Stimulated activated CD4-positive, alpha-beta T cell treated with anti-CD3 and anti-CD28 coated beads, Interleukin-12 subunit alpha, Interleukin-12 subunit beta, amount 100 ng/mL, for 4 hours (primary cell): ENCODE measurements around the gene ROBO2.

Experiments
- DNase-seq: peaks from one replicate; pipeline ENCODE4 v3.0.0-alpha.2; 2020

Gene ROBO2

GRCh38 chr3:77191640-77192039, 151.7 kb downstream of the ROBO2 start:
- no peak for DNase-seq

GRCh38 chr3:77195766-77196545, 156.1 kb downstream of the ROBO2 start:
- no peak for DNase-seq

DNA sequence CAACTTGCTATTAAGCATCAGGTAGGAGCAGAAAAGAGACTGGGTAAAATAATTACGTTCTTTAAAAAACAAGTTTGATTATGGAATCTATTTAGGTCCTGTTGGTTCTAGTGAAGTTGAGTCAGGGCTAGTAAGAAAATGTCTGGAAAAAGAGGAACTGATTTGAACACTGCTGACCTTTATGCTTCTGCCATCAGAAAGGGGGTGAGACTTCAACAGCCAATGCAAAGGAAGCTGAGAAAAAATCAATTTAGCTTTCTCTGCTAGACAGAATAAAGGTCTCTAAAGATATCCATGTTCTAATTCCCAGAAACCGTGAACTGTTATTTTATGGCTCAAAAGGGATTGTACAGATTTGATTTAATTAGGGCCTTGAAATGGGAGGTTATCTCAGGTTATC, 157.5 kb downstream of the ROBO2 start:
- DNase-seq: no peak

DNA sequence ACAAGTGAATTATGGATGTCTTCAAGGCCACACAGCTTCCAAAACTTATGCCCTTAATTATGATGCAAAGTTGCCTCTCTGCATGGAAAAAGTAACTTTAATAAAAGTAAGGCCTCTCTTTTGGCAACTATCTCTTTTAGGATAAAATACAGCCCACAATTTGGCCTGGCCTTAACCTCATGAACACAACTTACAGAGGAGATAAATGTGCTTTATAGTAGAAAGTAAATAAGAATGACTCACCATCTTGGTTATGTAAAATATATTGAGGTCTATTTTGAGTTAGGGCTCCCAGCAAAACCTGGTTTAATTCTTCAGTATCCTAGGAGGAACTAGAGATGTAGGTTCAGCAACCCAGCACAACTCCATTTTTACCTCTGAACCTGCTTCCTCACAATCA, 164.0 kb downstream of the ROBO2 start:
- DNase-seq: no peak

GRCh38 chr3:77204788-77205187, 164.9 kb downstream of the ROBO2 start:
- DNase-seq: no peak

- no peak for DNase-seq
Measured at GRCh38 chr3:77207753-77208152, 167.9 kb downstream of the ROBO2 start.

DNA sequence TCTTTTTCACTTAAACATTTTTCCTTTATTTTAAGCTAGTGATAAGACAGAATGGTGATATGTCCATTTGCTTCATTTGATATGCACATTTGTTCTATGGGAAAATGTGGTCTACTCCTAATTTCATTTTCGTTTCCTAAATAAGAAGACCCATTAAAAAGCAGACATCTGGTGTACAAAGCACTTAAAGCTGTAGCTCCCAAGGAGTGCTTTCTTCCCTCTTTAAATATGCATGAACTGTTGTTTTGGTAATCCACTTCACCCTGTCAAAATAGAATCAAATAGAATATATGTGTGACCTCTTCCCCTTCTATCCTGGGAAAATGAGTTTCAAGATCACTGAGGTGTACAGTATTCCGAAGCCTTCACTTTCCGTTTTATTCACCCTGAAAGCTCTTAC, 182.8 kb downstream of the ROBO2 start:
- no peak for DNase-seq

DNA sequence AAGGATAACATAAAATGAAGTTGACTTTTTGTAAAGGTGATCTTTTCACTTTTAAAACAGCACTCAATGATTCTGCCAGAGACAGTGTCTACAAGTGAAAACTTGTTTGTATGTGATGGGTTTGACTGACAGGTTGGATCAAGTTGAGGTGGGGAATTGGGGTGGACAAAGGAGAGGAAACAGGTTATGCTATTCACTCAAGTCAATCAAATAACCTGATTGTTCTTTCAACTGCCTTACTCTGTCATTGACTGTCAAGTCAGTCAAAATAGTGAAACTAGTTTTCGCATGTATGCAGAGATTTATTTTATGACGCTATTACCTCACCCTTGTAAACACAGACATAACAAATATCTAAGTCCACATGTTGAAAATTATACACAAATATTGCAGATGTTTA, 187.7 kb downstream of the ROBO2 start:
- no peak for DNase-seq

- no peak for DNase-seq
Measured at GRCh38 chr3:77232557-77232956, 192.7 kb downstream of the ROBO2 start.

DNA sequence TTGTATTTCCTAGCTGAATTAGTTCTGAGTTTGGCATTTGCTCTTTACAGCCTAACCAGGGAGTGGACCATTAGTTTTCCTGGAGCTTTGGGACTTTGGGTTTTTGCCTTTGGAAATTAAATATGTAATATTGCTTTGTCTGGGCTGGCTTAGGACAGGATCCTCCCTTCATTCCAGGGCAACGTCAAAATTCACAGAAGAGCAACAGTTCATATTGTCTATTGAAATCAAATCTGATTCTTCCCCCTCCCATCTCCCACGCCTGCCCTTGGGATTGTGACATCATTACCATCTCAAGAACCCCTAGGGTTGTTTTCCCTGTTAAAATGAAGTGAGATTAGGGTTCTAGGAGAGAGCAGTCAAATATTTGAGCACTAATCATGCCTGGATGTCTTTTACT, 194.1 kb downstream of the ROBO2 start:
- no peak for DNase-seq

DNA sequence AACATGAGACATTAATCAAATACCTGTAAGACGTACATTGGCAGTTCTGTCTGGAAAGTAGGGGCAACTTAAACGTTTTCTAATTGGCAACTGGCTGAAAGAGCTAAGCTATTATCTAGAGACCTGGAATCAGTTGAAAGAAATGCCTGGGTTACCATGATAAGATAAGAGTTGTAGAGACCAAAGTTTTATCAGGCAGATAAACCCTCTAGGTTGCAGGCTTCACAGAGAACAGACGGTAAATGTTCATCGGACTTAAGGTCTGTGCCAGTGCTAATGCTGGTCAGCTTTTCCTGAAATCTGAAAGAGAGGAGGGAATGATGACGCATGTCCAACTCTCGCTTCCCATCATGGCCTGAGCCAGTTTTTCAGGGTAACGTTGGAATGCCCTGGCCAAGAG, 196.2 kb downstream of the ROBO2 start:
- DNase-seq: no peak

- no peak for DNase-seq
Measured at GRCh38 chr3:77240072-77240650, 200.3 kb downstream of the ROBO2 start.

DNA sequence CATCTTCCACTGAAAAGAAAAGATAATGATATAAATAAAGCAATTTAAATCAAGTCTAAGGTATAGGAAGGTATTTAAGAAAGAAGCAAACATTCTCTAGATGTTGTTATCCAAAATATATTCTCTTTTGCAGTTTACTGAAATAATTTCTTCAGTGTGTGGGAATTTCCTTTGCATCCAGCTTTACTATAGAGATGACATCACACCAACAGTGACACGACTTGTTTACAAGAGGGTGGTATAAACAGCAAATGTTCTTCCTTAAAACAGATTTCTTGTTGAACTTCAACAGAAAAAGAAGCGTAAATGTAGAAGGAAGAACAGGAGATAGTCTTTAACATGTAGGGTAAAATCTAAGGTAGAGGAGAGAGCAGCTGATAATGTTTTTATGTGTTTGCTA, 202.5 kb downstream of the ROBO2 start:
- DNase-seq: no peak

DNA sequence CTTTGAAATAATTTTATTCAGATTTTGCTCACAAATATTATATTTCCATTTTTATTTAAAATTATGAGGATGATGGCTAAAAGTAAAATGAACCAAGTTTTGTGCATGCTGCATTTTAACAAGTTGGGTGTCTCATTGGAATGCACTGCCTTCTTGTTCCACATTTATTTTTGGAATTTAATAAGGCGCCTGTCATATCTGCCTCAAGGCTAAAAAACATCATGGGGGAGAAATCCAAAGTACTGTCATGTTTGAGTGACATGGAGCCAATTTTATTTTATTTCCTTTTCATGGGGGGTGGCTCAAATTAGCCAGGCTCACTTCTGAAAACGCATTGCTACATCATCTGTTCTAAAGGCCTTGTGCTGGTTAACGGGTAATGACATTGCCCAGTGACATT, 205.1 kb downstream of the ROBO2 start:
- no peak for DNase-seq

- DNase-seq: no peak
Measured at GRCh38 chr3:77247061-77247460, 207.2 kb downstream of the ROBO2 start.

DNA sequence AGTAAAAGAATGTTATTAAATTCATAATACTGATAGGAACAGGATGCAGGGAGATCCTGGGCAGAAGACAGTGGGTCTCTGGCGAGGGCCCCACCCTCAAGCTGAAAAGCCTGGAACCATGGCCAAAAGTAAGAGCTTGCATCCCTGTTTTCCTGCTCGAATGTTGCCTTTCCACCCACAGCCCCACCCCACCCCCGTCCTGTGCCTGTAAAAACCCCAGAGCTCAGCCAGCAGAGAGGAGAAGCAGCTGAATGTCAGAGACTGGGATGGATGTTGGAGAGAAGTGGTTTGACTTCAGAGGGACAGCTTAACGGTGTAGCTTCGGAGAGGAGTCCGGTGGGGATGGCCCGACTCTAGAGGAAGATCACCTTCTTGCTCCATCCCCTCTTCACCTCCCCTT, 207.9 kb downstream of the ROBO2 start:
- DNase-seq: no peak

DNA sequence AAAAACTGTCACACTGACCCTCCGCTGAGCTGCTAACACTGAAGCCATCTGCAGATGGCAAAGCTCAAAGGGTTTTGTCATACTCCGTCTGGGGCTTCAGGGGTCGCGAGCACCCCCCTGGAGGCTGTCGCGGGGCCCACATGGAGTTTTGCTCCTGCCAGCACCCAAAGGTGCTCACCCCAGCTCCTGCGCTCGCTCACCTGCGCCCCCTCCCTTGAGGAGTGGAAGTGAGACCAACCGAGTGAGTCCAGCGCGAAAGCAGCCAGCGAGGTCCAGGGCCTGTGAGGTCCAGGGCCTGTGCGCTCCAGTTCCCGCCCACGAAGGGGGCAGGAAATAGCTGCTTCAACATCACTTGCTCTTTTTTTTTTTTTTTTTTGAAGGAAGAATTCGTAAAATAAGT, 208.5 kb downstream of the ROBO2 start:
- DNase-seq: no peak

DNA sequence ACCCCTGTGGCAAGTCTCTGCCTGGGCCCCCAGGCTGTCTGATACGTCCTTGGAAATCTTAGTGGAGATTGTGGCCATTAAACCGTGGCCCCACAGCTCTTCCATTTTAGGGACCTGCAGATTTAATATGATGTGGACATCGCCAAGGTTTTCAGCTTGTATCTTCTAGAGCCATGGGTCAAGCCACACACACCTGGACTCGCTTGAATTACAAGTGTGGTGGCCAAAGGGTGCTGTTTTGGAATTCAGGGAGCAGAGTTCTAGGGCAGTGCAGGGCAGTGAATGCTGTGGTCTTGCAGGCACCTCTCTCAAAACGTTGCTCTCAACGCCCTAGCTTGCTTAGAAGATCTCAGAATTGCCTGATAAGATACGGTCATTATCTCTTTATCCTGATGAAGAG, 211.2 kb downstream of the ROBO2 start:
- DNase-seq: no peak

- DNase-seq: no peak
Measured at GRCh38 chr3:77254967-77255831, 215.3 kb downstream of the ROBO2 start.

- no peak for DNase-seq
Measured at GRCh38 chr3:77256584-77257503, 216.9 kb downstream of the ROBO2 start.

- no peak for DNase-seq
Measured at GRCh38 chr3:77259694-77260093, 219.8 kb downstream of the ROBO2 start.

- no peak for DNase-seq
Measured at GRCh38 chr3:77262361-77262760, 222.5 kb downstream of the ROBO2 start.

GRCh38 chr3:77267589-77267988, 227.7 kb downstream of the ROBO2 start:
- DNase-seq: no peak
